ENCODE results near the gene CDH15.

The CDH15 gene

GRCh38 chr16:89244754-89245153 is 73.2 kb downstream of the CDH15 start:
- FAIRE-seq = no peak

Data from G401.6 (cell line).